Measurements from ENCODE around the gene CA10.

- TF ChIP-seq EZH2 (IDR thresholded peaks at IDR 0.05; ENCODE audit: borderline replicate concordance, low read length) (no peak), CTCF (IDR thresholded peaks at IDR 0.05; ENCODE audit: low read length) (no peak)
Measured at GRCh38 chr17:51643702-51644490, 514.6 kb downstream of the CA10 start.
